Measurements from ENCODE around the gene MIPOL1. TPM values are rescaled to one million over a fixed set of nuclear protein-coding genes. Genes with fewer than 3 reads are reported as not detected.

The MIPOL1 gene
- total and polyA plus RNA-seq, 2 of the 13 experiments (the other 11 are each of a cell fraction or from before 2014, with no cell fraction given), result 8.6 to 34.2 TPM

- no peak for TF ChIP-seq ZNF318 (CRISPR knock-in tag; IDR thresholded peaks at IDR 0.05)
- no peak for TF ChIP-seq MED1 (CRISPR knock-in tag; IDR thresholded peaks at IDR 0.05)
- TF ChIP-seq EP300 (IDR thresholded peaks at IDR 0.05; ENCODE audit: low read depth in 2 of 2, low read length in 2 of 2), result no peak
- no peak for TF ChIP-seq EP300 (CRISPR knock-in tag; IDR thresholded peaks at IDR 0.05; ENCODE audit: borderline replicate concordance)
- TF ChIP-seq PRPF4 (IDR thresholded peaks at IDR 0.05; ENCODE audit: low read depth, low read length, poor library complexity, severe bottlenecking), result no peak
- no peak for TF ChIP-seq SRF (IDR thresholded peaks at IDR 0.05; ENCODE audit: low read depth, low read length)
- TF ChIP-seq RAD21 (CRISPR knock-in tag; IDR thresholded peaks at IDR 0.05), result no peak
- no peak for TF ChIP-seq ZBTB38 (CRISPR knock-in tag; IDR thresholded peaks at IDR 0.05)
- peak; percentile 41; the same call in 1 of the 2 replicates for TF ChIP-seq ZNF850 (CRISPR knock-in tag; conservative IDR thresholded peaks at IDR 0.05)
- TF ChIP-seq ZNF17 (CRISPR knock-in tag; IDR thresholded peaks at IDR 0.05), result no peak
- no peak for TF ChIP-seq MAF1 (CRISPR knock-in tag; IDR thresholded peaks at IDR 0.05; ENCODE audit: borderline replicate concordance)
- 0 out of 2 replicates have a peak, but pooled peaks have one; percentile 9 for TF ChIP-seq ZNF546 (CRISPR knock-in tag; conservative IDR thresholded peaks at IDR 0.05)
- TF ChIP-seq ZSCAN30 (CRISPR knock-in tag; IDR thresholded peaks at IDR 0.05), result no peak
- peak; percentile 38; the same call in 1 of the 2 replicates for TF ChIP-seq CHD4 (IDR thresholded peaks at IDR 0.05; ENCODE audit: borderline replicate concordance, low read length)
- TF ChIP-seq ZNF329 (CRISPR knock-in tag; IDR thresholded peaks at IDR 0.05; ENCODE audit: low read depth), result no peak
- no peak for TF ChIP-seq ZNF709 (CRISPR knock-in tag; IDR thresholded peaks at IDR 0.05)
- no peak for TF ChIP-seq PHF8 (CRISPR knock-in tag; IDR thresholded peaks at IDR 0.05)
- TF ChIP-seq JUN (CRISPR knock-in tag; IDR thresholded peaks at IDR 0.05), result no peak
- TF ChIP-seq ZSCAN25 (CRISPR knock-in tag; IDR thresholded peaks at IDR 0.05), result no peak
- no peak for TF ChIP-seq NFE2L2 (IDR thresholded peaks at IDR 0.05; ENCODE audit: low read length)
- no peak for TF ChIP-seq MIER3 (CRISPR knock-in tag; IDR thresholded peaks at IDR 0.05; ENCODE audit: borderline replicate concordance)
- no peak for TF ChIP-seq AHR (CRISPR knock-in tag; IDR thresholded peaks at IDR 0.05)
- no peak for TF ChIP-seq FOXA1 (IDR thresholded peaks at IDR 0.05)
- no peak for TF ChIP-seq FOXA1 (CRISPR knock-in tag; IDR thresholded peaks at IDR 0.05)
Measured at GRCh38 chr14:37593511-37594237, 395.9 kb downstream of the MIPOL1 start (continued).
